Body of pancreas (tissue), 4 donors: ENCODE measurements around the gene NCAM2.

Experiments used
- CTCF ChIP-seq, 7 experiments: fragments of 450-650 bp in 4 of 7; fragments of 200-600 bp in 3 of 7; sonication (generic) in 3 of 7; IDR thresholded peaks; one replicate each; pipeline ENCODE4 v1.5.1; 2016 to 2019; ENCODE audit warnings: antibody characterized with exemption in 7 of 7
- POLR2A ChIP-seq, 3 donors: fragments of 450-650 bp; IDR thresholded peaks; one replicate each; pipeline ENCODE4 v1.6.1; 2016; ENCODE audit warnings: antibody characterized with exemption in 3 of 3, mild to moderate bottlenecking in 2 of 3

- no peak for TF ChIP-seq CTCF (IDR thresholded peaks at IDR 0.05)
- TF ChIP-seq POLR2A (IDR thresholded peaks at IDR 0.05): no peak
Observed at GRCh38 chr21:21010698-21011097, 12.5 kb downstream of the NCAM2 start.
